ENCODE measurements around the gene ERC1.
"Not testable (repeated sequence)": the region's sequence is repeated elsewhere in the genome, so short reads cannot be mapped to it uniquely, and the experiment has no call there.

Gene ERC1

GRCh38 chr12:1212526-1212925, 221.5 kb downstream of the ERC1 start:
- FAIRE-seq (no peak), DNase-seq (ENCODE audit: insufficient read length, low spot score) (no peak)

- DNase-seq (ENCODE audit: insufficient read length, low spot score) (no peak), FAIRE-seq (no peak)
Measured at GRCh38 chr12:1213205-1213604, 222.2 kb downstream of the ERC1 start.

GRCh38 chr12:1213618-1214205, 222.7 kb downstream of the ERC1 start:
- no peak for FAIRE-seq
- no peak for DNase-seq (ENCODE audit: insufficient read length, low spot score)

GRCh38 chr12:1216560-1216959, 225.5 kb downstream of the ERC1 start:
- FAIRE-seq (no peak), DNase-seq (ENCODE audit: insufficient read length, low spot score) (no peak)

- DNase-seq (ENCODE audit: insufficient read length, low spot score): no peak
- FAIRE-seq: no peak
Measured at GRCh38 chr12:1217191-1217949, 226.3 kb downstream of the ERC1 start.

GRCh38 chr12:1218369-1218768, 227.3 kb downstream of the ERC1 start:
- DNase-seq (ENCODE audit: insufficient read length, low spot score) (no peak), FAIRE-seq (no peak)

- FAIRE-seq: no peak
- DNase-seq (ENCODE audit: insufficient read length, low spot score): no peak
Measured at GRCh38 chr12:1220127-1221092, 229.4 kb downstream of the ERC1 start.

- FAIRE-seq (no peak), DNase-seq (ENCODE audit: insufficient read length, low spot score) (no peak)
Measured at GRCh38 chr12:1222858-1223639, 232.0 kb downstream of the ERC1 start.

- no peak for DNase-seq (ENCODE audit: insufficient read length, low spot score)
- no peak for FAIRE-seq
Measured at GRCh38 chr12:1226951-1227350, 235.9 kb downstream of the ERC1 start.

- FAIRE-seq (no peak), DNase-seq (ENCODE audit: insufficient read length, low spot score) (no peak)
Measured at GRCh38 chr12:1234073-1234472, 243.1 kb downstream of the ERC1 start.

- FAIRE-seq: no peak
Measured at GRCh38 chr12:1246637-1247036, 255.6 kb downstream of the ERC1 start.

GRCh38 chr12:1250641-1251040, 259.6 kb downstream of the ERC1 start:
- no peak for FAIRE-seq
- no peak for DNase-seq (ENCODE audit: insufficient read length, low spot score)

More at GRCh38 chr12:1246637-1247036, 255.6 kb downstream of the ERC1 start:
- DNase-seq (ENCODE audit: insufficient read length, low spot score): no peak

GRCh38 chr12:1252758-1253157, 261.7 kb downstream of the ERC1 start:
- FAIRE-seq (no peak), DNase-seq (ENCODE audit: insufficient read length, low spot score) (no peak)

- not testable (repeated sequence) for FAIRE-seq
Measured at GRCh38 chr12:1255125-1255524, 264.1 kb downstream of the ERC1 start.

GRCh38 chr12:1255854-1256253, 264.8 kb downstream of the ERC1 start:
- DNase-seq (ENCODE audit: insufficient read length, low spot score); FAIRE-seq: not testable (repeated sequence)

More at GRCh38 chr12:1255125-1255524, 264.1 kb downstream of the ERC1 start:
- not testable (repeated sequence) for DNase-seq (ENCODE audit: insufficient read length, low spot score)

- no peak for FAIRE-seq
- DNase-seq (ENCODE audit: insufficient read length, low spot score): no peak
Measured at GRCh38 chr12:1256285-1256684, 265.3 kb downstream of the ERC1 start.

- DNase-seq (ENCODE audit: insufficient read length, low spot score) (no peak), FAIRE-seq (no peak)
Measured at GRCh38 chr12:1256991-1257390, 266.0 kb downstream of the ERC1 start.

GRCh38 chr12:1262011-1262410, 271.0 kb downstream of the ERC1 start:
- no peak for DNase-seq (ENCODE audit: insufficient read length, low spot score)
- no peak for FAIRE-seq

GRCh38 chr12:1267243-1267642, 276.2 kb downstream of the ERC1 start:
- no peak for FAIRE-seq

GRCh38 chr12:1272142-1272541, 281.1 kb downstream of the ERC1 start:
- FAIRE-seq (no peak), DNase-seq (ENCODE audit: insufficient read length, low spot score) (no peak)

More at GRCh38 chr12:1267243-1267642, 276.2 kb downstream of the ERC1 start:
- no peak for DNase-seq (ENCODE audit: insufficient read length, low spot score)
